IMR-90 (cell line): ENCODE measurements around the gene POLR1E. TPM values are rescaled to one million over a fixed set of nuclear protein-coding genes. Genes with fewer than 3 reads are reported as not detected.

ENCODE experiments used
- ATAC-seq: fragments of 200-7000 bp; cut with Tn5 transposase; 2 replicates; pipeline ENCODE4 v1.9.1; 2020; ENCODE audit warnings: low read depth, mild to moderate bottlenecking, moderate library complexity
- BruUV-seq: library from RNA; stranded (reverse); fragments of 400-500 nt; replicated peaks from 2 replicates; lab custom pipeline; 2021; lab: Mats Ljungman, UMichigan
- CTCF ChIA-PET: fragments of 300-600 bp; formaldehyde crosslinking; extraction: SDS; loops from one replicate; lab custom pipeline; 2021; ENCODE audit warnings: antibody characterized with exemption; lab: Yijun Ruan, JAX
- POLR2A ChIA-PET: fragments of 300-600 bp; sonication (Branson Sonifier 250); formaldehyde crosslinking; loops from one replicate; lab custom pipeline; 2022; ENCODE audit warnings: antibody characterized with exemption; ENCODE audit not compliant: unreplicated experiment; lab: Charles Lee
- DNase-seq: peaks from one replicate; pipeline ENCODE4 v3.0.0; 2013
- H2AFZ ChIP-seq: replicated peaks from 2 replicates; pipeline ENCODE3; 2013; ENCODE audit warnings: low read length, mild to moderate bottlenecking; ENCODE audit not compliant: poor library complexity
- H2AK5ac ChIP-seq: 2 replicates; pipeline ENCODE4 v1.6.1; 2013; ENCODE audit warnings: low read depth, low read length, inconsistent platforms
- H2AK9ac ChIP-seq: replicated peaks from 2 replicates; pipeline ENCODE3; 2013; ENCODE audit warnings: mild to moderate bottlenecking, low read depth, low read length, moderate library complexity; ENCODE audit not compliant: poor library complexity
- H2BK120ac ChIP-seq: 2 replicates; pipeline ENCODE4 v1.6.1; 2013; ENCODE audit warnings: low read depth, low read length, inconsistent platforms
- H2BK15ac ChIP-seq: 3 replicates; pipeline ENCODE4 v1.6.1; 2013; ENCODE audit warnings: low read depth, low read length, inconsistent platforms
- H2BK20ac ChIP-seq: 2 replicates; pipeline ENCODE4 v1.6.1; 2013; ENCODE audit warnings: low read depth, mild to moderate bottlenecking, inconsistent platforms, low read length, moderate library complexity
- H2BK5ac ChIP-seq: 2 replicates; pipeline ENCODE4 v1.6.1; 2013; ENCODE audit warnings: mild to moderate bottlenecking, low read depth, low read length, inconsistent platforms; ENCODE audit not compliant: poor library complexity, severe bottlenecking
- H3K14ac ChIP-seq: replicated peaks from 2 replicates; pipeline ENCODE4 v1.6.1; 2013; ENCODE audit warnings: low read depth, low read length, inconsistent platforms
- H3K18ac ChIP-seq: 2 replicates; pipeline ENCODE4 v1.6.1; 2013; ENCODE audit warnings: low read depth, low read length, control low read depth
- H3K23ac ChIP-seq: 2 replicates; pipeline ENCODE4 v1.6.1; 2013; ENCODE audit warnings: low read depth, low read length, inconsistent platforms
- H3K27ac ChIP-seq: 2 replicates; pipeline ENCODE4 v1.5.1; 2013; ENCODE audit warnings: mild to moderate bottlenecking, control low read depth, low read length; ENCODE audit not compliant: insufficient read depth
- H3K27me3 ChIP-seq: 2 replicates; pipeline ENCODE4 v1.6.1; 2013; ENCODE audit warnings: low read length; ENCODE audit not compliant: control insufficient read depth, insufficient read depth
- H3K36me3 ChIP-seq: 2 replicates; pipeline ENCODE4 v1.6.1; 2013; ENCODE audit warnings: low read length, mixed read lengths; ENCODE audit not compliant: control insufficient read depth, insufficient read depth
- H3K4ac ChIP-seq: 2 replicates; pipeline ENCODE4 v1.6.1; 2013; ENCODE audit warnings: low read depth, low read length, inconsistent platforms
- H3K4me1 ChIP-seq: 2 replicates; pipeline ENCODE4 v1.6.1; 2013; ENCODE audit warnings: low read length, mixed read lengths; ENCODE audit not compliant: control insufficient read depth, insufficient read depth
- H3K4me2 ChIP-seq: 2 replicates; pipeline ENCODE4 v1.6.1; 2013; ENCODE audit warnings: low read depth, mild to moderate bottlenecking, control low read depth, low read length, moderate library complexity
- H3K4me3 ChIP-seq: 2 replicates; pipeline ENCODE4 v1.5.1; 2013; ENCODE audit warnings: low read depth, mild to moderate bottlenecking, control low read depth, low read length, moderate library complexity; ENCODE audit not compliant: insufficient read depth
- H3K56ac ChIP-seq: 2 replicates; pipeline ENCODE4 v1.6.1; 2013; ENCODE audit warnings: low read length, inconsistent platforms; ENCODE audit not compliant: insufficient read depth; ENCODE audit errors: extremely low read depth
- H3K79me1 ChIP-seq, 2 experiments: 2 replicates each; pipeline ENCODE4 v1.6.1; 2013; ENCODE audit warnings: low read length in 2 of 2, inconsistent platforms in 1 of 2, low read depth in 1 of 2
- H3K9ac ChIP-seq: 2 replicates; pipeline ENCODE4 v1.6.1; 2013; ENCODE audit warnings: low read depth, low read length, control low read depth
- H3K9me1 ChIP-seq: 2 replicates; pipeline ENCODE4 v1.6.1; 2013; ENCODE audit warnings: low read length, inconsistent platforms; ENCODE audit not compliant: insufficient read depth
- H3K9me3 ChIP-seq: 2 replicates; pipeline ENCODE4 v1.6.1; 2013; ENCODE audit warnings: low read length; ENCODE audit not compliant: control insufficient read depth, insufficient read depth
- H4K20me1 ChIP-seq: 2 replicates; pipeline ENCODE4 v1.6.1; 2013; ENCODE audit warnings: low read length, inconsistent platforms; ENCODE audit not compliant: insufficient read depth
- H4K5ac ChIP-seq: 2 replicates; pipeline ENCODE4 v1.6.1; 2013; ENCODE audit warnings: mild to moderate bottlenecking, low read depth, low read length, control low read depth
- H4K8ac ChIP-seq, 2 experiments: 2 replicates each; pipeline ENCODE4 v1.6.1; 2013; ENCODE audit warnings: low read depth in 2 of 2, low read length in 2 of 2, control low read depth in 1 of 2, inconsistent platforms in 1 of 2
- H4K91ac ChIP-seq: 2 replicates; pipeline ENCODE4 v1.6.1; 2013; ENCODE audit warnings: low read depth, low read length, inconsistent platforms; ENCODE audit not compliant: insufficient read depth
- BHLHE40 ChIP-seq: fragments of 150-350 bp; IDR thresholded peaks from 2 replicates; pipeline ENCODE4 v1.6.1; 2016; ENCODE audit warnings: mild to moderate bottlenecking, low read depth, low read length
- CEBPB ChIP-seq: IDR thresholded peaks from 2 replicates; pipeline ENCODE4 v1.6.1; 2012; ENCODE audit warnings: low read depth, low read length, improper control_type of control experiment
- CHD1 ChIP-seq: IDR thresholded peaks from 2 replicates; pipeline ENCODE4 v1.6.1; 2012; ENCODE audit warnings: low read depth, low read length, improper control_type of control experiment
- FOS ChIP-seq: fragments of 150-350 bp; IDR thresholded peaks from 2 replicates; pipeline ENCODE4 v1.6.1; 2016; ENCODE audit warnings: low read depth, low read length
- MAFK ChIP-seq: IDR thresholded peaks from 2 replicates; pipeline ENCODE4 v1.6.1; 2012; ENCODE audit warnings: low read depth, low read length, improper control_type of control experiment
- MAZ ChIP-seq: IDR thresholded peaks from 2 replicates; pipeline ENCODE4 v1.6.1; 2012; ENCODE audit warnings: low read depth, mild to moderate bottlenecking, low read length, improper control_type of control experiment, moderate library complexity, borderline replicate concordance
- MXI1 ChIP-seq: IDR thresholded peaks from 2 replicates; pipeline ENCODE4 v1.6.1; 2012; ENCODE audit warnings: low read depth, mild to moderate bottlenecking, low read length, moderate library complexity, borderline replicate concordance
- NFE2L2 ChIP-seq: fragments of 150-350 bp; IDR thresholded peaks from 2 replicates; pipeline ENCODE4 v1.6.1; 2016; ENCODE audit warnings: low read depth, mild to moderate bottlenecking, low read length
- POLR2A ChIP-seq: IDR thresholded peaks from 2 replicates; pipeline ENCODE4 v1.6.1; 2012; ENCODE audit warnings: mild to moderate bottlenecking, low read depth, low read length
- RAD21 ChIP-seq: IDR thresholded peaks from 2 replicates; pipeline ENCODE4 v1.6.1; 2012; ENCODE audit warnings: low read length, improper control_type of control experiment
- RCOR1 ChIP-seq: IDR thresholded peaks from 2 replicates; pipeline ENCODE4 v1.6.1; 2012; ENCODE audit warnings: mild to moderate bottlenecking, low read length, improper control_type of control experiment; ENCODE audit not compliant: insufficient replicate concordance
- RFX5 ChIP-seq: IDR thresholded peaks from 2 replicates; pipeline ENCODE4 v1.8.0; 2012; ENCODE audit warnings: low read depth, mild to moderate bottlenecking, low read length, moderate library complexity
- SMC3 ChIP-seq: fragments of 150-350 bp; IDR thresholded peaks from 2 replicates; pipeline ENCODE4 v1.6.1; 2016; ENCODE audit warnings: low read depth, mild to moderate bottlenecking, antibody characterized with exemption, low read length, moderate library complexity
- WGBS, 2 experiments: methylation state at CpG; one replicate each; pipeline versions ENCODE4 v1.1.5 to v1.1.7; 2013; ENCODE audit warnings: missing lambda C conversion rate in 2 of 2; ENCODE audit not compliant: insufficient read length in 1 of 2; ENCODE audit errors: extremely low coverage in 2 of 2; 5-methylcytosine and 5-hydroxymethylcytosine counted together
- dilution Hi-C: fragments of 300-500 bp; cut with HindIII; formaldehyde crosslinking; loops from one replicate; pipeline ENCODE4 v1.14.3; 2018; ENCODE audit warnings: low sequenced_read_pairs; ENCODE audit not compliant: unreplicated experiment
- in situ Hi-C: fragments of 300-500 bp; cut with MboI; formaldehyde crosslinking; loops from 3 replicates; pipeline ENCODE4 v1.14.3; 2019; ENCODE audit warnings: low sequenced_read_pairs, inconsistent platforms, mixed read lengths
- intact Hi-C: fragments of 100-400 bp; cut with micrococcal nuclease; formaldehyde crosslinking; loops from 2 replicates; pipeline ENCODE4 v1.10.0; 2022
- polyA plus RNA-seq, 3 experiments: library from polyadenylated mRNA; depleted of rRNA; stranded (reverse); fragments of >200 nt; gene quantifications; 2 replicates each; pipeline ENCODE4 v1.2.3, GENCODE V29; 2012; ENCODE audit warnings: low replicate concordance in 1 of 3
- total RNA-seq: library from RNA; depleted of rRNA; stranded (reverse); fragments of >200 nt; gene quantifications from 2 replicates; pipeline ENCODE4 v1.2.3, GENCODE V29; 2012
- TF ChIP-seq, protein P1 (sequence below): fragments of 150-350 bp; IDR thresholded peaks from 2 replicates; pipeline ENCODE4 v1.6.1; 2016; ENCODE audit warnings: low read depth, mild to moderate bottlenecking, low read length, moderate library complexity, borderline replicate concordance
- TF ChIP-seq, protein P2 (sequence below): conservative IDR thresholded peaks from 2 replicates; pipeline ENCODE4 v1.5.1; 2012; ENCODE audit warnings: mild to moderate bottlenecking, low read depth, low read length, improper control_type of control experiment
- TF ChIP-seq, protein P3 (sequence below): fragments of 150-350 bp; IDR thresholded peaks from 2 replicates; pipeline ENCODE4 v1.6.1; 2017; ENCODE audit warnings: mild to moderate bottlenecking, antibody characterized with exemption, low read length, low read depth

POLR1E gene
- total and polyA plus RNA-seq, 2 of the 4 experiments (the other 2 are of a cell fraction): 48.0 to 71.9 TPM

DNA sequence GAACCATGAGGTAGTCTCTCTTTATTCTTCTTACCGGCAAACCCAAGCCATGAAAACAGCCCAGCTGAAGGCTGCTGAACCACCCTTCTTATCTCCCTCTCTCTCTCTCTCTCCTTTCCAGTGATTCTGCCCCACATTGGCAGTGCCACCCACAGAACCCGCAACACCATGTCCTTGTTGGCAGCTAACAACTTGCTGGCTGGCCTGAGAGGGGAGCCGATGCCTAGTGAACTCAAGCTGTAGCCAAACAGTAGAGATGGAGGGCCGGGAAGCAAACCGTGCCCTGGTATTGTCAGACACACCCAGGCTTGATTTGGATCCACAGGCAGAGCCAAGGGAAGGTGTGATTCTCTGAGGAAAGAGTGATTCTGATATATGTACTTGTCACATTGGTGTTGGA lies 49.2 kb upstream of the POLR1E start:
- dilution Hi-C loops (no loop called here), intact Hi-C loops (no loop called here), in situ Hi-C loops (no loop called here)
- H4K8ac ChIP-seq: no peak overlapping the region
- no peak overlapping the region for H3K56ac ChIP-seq
- no peak overlapping the region for H2AFZ ChIP-seq
- H3K18ac ChIP-seq: no peak overlapping the region
- no peak overlapping the region for H3K23ac ChIP-seq
- H4K20me1 ChIP-seq: peaks cover 15% of the 10 kb centered on the region; the same call in 1 of the 2 replicates
- no TSS peak for BruUV-seq
- H3K36me3 ChIP-seq: peaks cover 63% of the 10 kb centered on the region
- TF ChIP-seq MAZ (no peak), POLR2A (no peak), RFX5 (no peak), CHD1 (no peak), FOS (no peak), SMC3 (no peak), NFE2L2 (no peak), RCOR1 (no peak), CEBPB (no peak), MAFK (no peak), MXI1 (no peak), BHLHE40 (no peak), RAD21 (no peak)
- TF ChIP-seq, protein P1, sequence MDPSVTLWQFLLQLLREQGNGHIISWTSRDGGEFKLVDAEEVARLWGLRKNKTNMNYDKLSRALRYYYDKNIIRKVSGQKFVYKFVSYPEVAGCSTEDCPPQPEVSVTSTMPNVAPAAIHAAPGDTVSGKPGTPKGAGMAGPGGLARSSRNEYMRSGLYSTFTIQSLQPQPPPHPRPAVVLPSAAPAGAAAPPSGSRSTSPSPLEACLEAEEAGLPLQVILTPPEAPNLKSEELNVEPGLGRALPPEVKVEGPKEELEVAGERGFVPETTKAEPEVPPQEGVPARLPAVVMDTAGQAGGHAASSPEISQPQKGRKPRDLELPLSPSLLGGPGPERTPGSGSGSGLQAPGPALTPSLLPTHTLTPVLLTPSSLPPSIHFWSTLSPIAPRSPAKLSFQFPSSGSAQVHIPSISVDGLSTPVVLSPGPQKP: no peak
- TF ChIP-seq, protein P2, sequence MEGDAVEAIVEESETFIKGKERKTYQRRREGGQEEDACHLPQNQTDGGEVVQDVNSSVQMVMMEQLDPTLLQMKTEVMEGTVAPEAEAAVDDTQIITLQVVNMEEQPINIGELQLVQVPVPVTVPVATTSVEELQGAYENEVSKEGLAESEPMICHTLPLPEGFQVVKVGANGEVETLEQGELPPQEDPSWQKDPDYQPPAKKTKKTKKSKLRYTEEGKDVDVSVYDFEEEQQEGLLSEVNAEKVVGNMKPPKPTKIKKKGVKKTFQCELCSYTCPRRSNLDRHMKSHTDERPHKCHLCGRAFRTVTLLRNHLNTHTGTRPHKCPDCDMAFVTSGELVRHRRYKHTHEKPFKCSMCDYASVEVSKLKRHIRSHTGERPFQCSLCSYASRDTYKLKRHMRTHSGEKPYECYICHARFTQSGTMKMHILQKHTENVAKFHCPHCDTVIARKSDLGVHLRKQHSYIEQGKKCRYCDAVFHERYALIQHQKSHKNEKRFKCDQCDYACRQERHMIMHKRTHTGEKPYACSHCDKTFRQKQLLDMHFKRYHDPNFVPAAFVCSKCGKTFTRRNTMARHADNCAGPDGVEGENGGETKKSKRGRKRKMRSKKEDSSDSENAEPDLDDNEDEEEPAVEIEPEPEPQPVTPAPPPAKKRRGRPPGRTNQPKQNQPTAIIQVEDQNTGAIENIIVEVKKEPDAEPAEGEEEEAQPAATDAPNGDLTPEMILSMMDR: no peak
- TF ChIP-seq, protein P3, sequence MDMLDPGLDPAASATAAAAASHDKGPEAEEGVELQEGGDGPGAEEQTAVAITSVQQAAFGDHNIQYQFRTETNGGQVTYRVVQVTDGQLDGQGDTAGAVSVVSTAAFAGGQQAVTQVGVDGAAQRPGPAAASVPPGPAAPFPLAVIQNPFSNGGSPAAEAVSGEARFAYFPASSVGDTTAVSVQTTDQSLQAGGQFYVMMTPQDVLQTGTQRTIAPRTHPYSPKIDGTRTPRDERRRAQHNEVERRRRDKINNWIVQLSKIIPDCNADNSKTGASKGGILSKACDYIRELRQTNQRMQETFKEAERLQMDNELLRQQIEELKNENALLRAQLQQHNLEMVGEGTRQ: no peak
- no peak overlapping the region for H2BK20ac ChIP-seq
- peaks cover 7% of the 10 kb centered on the region for H3K9me1 ChIP-seq
- no peak overlapping the region for H2BK5ac ChIP-seq
- H3K79me1 ChIP-seq: peaks cover 54 to 55% of the 10 kb centered on the region in 2 experiments
- H4K91ac ChIP-seq: no peak overlapping the region
- no peak overlapping the region for H2BK120ac ChIP-seq
- H3K4ac ChIP-seq: no peak overlapping the region
- no peak overlapping the region for H3K14ac ChIP-seq
- H3K9me3 ChIP-seq: no peaks in the 10 kb centered on the region
- DNase-seq (no peak), ATAC-seq (no peak)
- H3K4me3 ChIP-seq: no peak overlapping the region
- WGBS, 2 experiments: 100% methylated on average over 2 of the region's 5 CpGs; no CpG with 5 or more reads in 1 of the 2 experiments
- H3K9ac ChIP-seq: no peak overlapping the region
- no peaks in the 10 kb centered on the region for H3K27me3 ChIP-seq
- no peak overlapping the region for H3K27ac ChIP-seq
- H4K5ac ChIP-seq: no peak overlapping the region
- H3K4me2 ChIP-seq: no peak overlapping the region
- no peak overlapping the region for H2BK15ac ChIP-seq
- H3K4me1 ChIP-seq: peaks cover 4% of the 10 kb centered on the region; the same call in 1 of the 2 replicates
- no peak overlapping the region for H2AK5ac ChIP-seq
- ChIA-PET POLR2A (no interaction called here), CTCF (no interaction called here)
- no peak overlapping the region for H2AK9ac ChIP-seq
